ENCODE data around the gene MAN1C1. TPM values are rescaled to one million over a fixed set of nuclear protein-coding genes. Genes with fewer than 3 reads are reported as not detected.

The MAN1C1 gene
- polyA plus RNA-seq, 1 donor from 2014 or later: 1.3 TPM

DNA sequence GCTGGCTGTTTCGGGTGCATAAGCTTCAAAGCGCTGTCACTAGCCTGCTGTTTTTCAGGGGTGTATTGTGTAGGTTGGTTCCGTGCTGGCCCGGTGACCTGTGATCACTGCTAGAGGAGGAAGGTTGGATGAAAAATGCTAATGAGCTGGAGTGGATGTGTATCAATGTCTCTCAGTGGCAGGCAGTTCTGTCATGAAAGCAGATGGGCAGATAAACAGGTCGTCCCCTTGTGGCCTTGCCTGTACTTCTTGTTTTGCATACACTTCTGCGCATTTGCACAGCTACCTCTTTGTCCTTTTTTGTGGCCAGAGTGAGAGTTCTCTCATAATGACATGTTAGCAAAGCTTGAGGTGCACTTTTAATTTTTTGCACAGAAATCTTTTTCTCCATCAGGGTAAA, 186.3 kb downstream of the MAN1C1 start (continued):
- TF ChIP-seq, protein P1, sequence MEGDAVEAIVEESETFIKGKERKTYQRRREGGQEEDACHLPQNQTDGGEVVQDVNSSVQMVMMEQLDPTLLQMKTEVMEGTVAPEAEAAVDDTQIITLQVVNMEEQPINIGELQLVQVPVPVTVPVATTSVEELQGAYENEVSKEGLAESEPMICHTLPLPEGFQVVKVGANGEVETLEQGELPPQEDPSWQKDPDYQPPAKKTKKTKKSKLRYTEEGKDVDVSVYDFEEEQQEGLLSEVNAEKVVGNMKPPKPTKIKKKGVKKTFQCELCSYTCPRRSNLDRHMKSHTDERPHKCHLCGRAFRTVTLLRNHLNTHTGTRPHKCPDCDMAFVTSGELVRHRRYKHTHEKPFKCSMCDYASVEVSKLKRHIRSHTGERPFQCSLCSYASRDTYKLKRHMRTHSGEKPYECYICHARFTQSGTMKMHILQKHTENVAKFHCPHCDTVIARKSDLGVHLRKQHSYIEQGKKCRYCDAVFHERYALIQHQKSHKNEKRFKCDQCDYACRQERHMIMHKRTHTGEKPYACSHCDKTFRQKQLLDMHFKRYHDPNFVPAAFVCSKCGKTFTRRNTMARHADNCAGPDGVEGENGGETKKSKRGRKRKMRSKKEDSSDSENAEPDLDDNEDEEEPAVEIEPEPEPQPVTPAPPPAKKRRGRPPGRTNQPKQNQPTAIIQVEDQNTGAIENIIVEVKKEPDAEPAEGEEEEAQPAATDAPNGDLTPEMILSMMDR (IDR thresholded peaks at IDR 0.05; ENCODE audit: poor library complexity, severe bottlenecking): no peak

DNA sequence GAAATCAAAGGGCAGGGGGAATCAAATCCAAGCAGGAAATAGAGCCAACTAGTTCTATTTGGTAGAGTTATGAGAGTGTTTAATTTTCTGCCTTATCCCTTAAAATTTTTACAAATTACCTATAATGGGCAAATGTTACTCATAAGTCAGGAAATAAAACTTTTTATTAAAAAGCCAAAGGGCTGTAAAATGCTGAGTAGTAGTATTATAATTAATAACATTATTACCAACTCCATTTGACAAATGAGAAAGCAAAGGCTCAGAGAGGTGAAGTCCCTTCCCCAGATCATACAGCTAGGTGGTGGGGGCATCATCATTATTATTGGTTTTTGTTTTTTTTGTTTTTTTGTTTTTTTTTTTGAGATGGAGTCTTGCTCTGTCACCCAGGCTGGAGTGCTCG, 186.8 kb downstream of the MAN1C1 start:
- Histone ChIP-seq H3K9me3 (ENCODE audit: low read length) (no peaks in the 10 kb centered on the region), H4K20me1 (ENCODE audit: insufficient read depth) (no peaks in the 10 kb centered on the region), H3K4me2 (ENCODE audit: low read length) (no peak overlapping the region), H3F3A (ENCODE audit: insufficient read depth, low read length, poor library complexity, severe bottlenecking) (no peaks in the 10 kb centered on the region), H3K27ac (ENCODE audit: low read length) (no peak overlapping the region), H3K9me2 (ENCODE audit: insufficient read depth, low read length) (no peaks in the 10 kb centered on the region), H3K4me3 (ENCODE audit: low read length) (no peak overlapping the region), H3K79me2 (replicated peaks; ENCODE audit: insufficient read depth, low read length) (no peaks in the 10 kb centered on the region), H3K27me3 (ENCODE audit: insufficient read depth, low read depth, low read length) (no peaks in the 10 kb centered on the region), H3K36me3 (ENCODE audit: insufficient read depth, low read length) (no peaks in the 10 kb centered on the region), H2AFZ (ENCODE audit: low read depth, low read length) (no peak overlapping the region), H3K9ac (ENCODE audit: low read length) (no peak overlapping the region)
- TF ChIP-seq TAF1 (IDR thresholded peaks at IDR 0.05; ENCODE audit: low read depth) (no peak), EZH2 (IDR thresholded peaks at IDR 0.05; ENCODE audit: borderline replicate concordance, insufficient read depth, low read length, poor library complexity, severe bottlenecking) (no peak), RAD21 (conservative IDR thresholded peaks at IDR 0.05) (no peak), EP300 (conservative IDR thresholded peaks at IDR 0.05; ENCODE audit: poor library complexity, severe bottlenecking) (no peak), MXI1 (conservative IDR thresholded peaks at IDR 0.05; ENCODE audit: poor library complexity, severe bottlenecking) (no peak), POLR2AphosphoS5 (IDR thresholded peaks at IDR 0.05) (no peak), SMC3 (conservative IDR thresholded peaks at IDR 0.05; ENCODE audit: poor library complexity) (no peak)
- TF ChIP-seq, protein P2, sequence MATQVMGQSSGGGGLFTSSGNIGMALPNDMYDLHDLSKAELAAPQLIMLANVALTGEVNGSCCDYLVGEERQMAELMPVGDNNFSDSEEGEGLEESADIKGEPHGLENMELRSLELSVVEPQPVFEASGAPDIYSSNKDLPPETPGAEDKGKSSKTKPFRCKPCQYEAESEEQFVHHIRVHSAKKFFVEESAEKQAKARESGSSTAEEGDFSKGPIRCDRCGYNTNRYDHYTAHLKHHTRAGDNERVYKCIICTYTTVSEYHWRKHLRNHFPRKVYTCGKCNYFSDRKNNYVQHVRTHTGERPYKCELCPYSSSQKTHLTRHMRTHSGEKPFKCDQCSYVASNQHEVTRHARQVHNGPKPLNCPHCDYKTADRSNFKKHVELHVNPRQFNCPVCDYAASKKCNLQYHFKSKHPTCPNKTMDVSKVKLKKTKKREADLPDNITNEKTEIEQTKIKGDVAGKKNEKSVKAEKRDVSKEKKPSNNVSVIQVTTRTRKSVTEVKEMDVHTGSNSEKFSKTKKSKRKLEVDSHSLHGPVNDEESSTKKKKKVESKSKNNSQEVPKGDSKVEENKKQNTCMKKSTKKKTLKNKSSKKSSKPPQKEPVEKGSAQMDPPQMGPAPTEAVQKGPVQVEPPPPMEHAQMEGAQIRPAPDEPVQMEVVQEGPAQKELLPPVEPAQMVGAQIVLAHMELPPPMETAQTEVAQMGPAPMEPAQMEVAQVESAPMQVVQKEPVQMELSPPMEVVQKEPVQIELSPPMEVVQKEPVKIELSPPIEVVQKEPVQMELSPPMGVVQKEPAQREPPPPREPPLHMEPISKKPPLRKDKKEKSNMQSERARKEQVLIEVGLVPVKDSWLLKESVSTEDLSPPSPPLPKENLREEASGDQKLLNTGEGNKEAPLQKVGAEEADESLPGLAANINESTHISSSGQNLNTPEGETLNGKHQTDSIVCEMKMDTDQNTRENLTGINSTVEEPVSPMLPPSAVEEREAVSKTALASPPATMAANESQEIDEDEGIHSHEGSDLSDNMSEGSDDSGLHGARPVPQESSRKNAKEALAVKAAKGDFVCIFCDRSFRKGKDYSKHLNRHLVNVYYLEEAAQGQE (IDR thresholded peaks at IDR 0.05; ENCODE audit: borderline replicate concordance): no peak
- TF ChIP-seq, protein P1 (IDR thresholded peaks at IDR 0.05; ENCODE audit: poor library complexity, severe bottlenecking): no peak
